ENCODE measurements around the gene ARPC4. TPM values are rescaled to one million over a fixed set of nuclear protein-coding genes. Genes with fewer than 3 reads are reported as not detected.

ARPC4 gene
- total RNA-seq, 4 donors from 2014 or later, result 96.8 to 147 (median 143) TPM

- intact Hi-C loops (cut with DNase I; ENCODE audit: low total_unique reads), result no loop called here
- Histone ChIP-seq H3K4me3 (no peak overlapping the region), H3K36me3 (peaks cover 0 to 37% of the 10 kb centered on the region in 2 donors), H3K4me1 (peaks cover 20 to 26% of the 10 kb centered on the region in 2 donors), H3K9me3 (no peaks in the 10 kb centered on the region), H3K27me3 (no peaks in the 10 kb centered on the region), H3K27ac (peak overlapping the region; percentile 82 to 95 (median 88))
- in situ Hi-C loops (cut with MboI; ENCODE audit: low sequenced_read_pairs in 4 of 4), result no loop called here
- peak in 1 of 2 donors; percentile 54 for ATAC-seq
- DNase-seq, result peak in 1 of 2 donors; percentile 55
- TF ChIP-seq POLR2A (IDR thresholded peaks at IDR 0.05), result no peak
- TF ChIP-seq CTCF (IDR thresholded peaks at IDR 0.05 in 4 of 5, conservative IDR thresholded peaks at IDR 0.05 in 1 of 5), result peak in 1 of 5 experiments; percentile 5
Measured at GRCh38 chr3:9808345-9809037, 15.6 kb downstream of the ARPC4 start.

- H3K27me3 ChIP-seq, result no peaks in the 10 kb centered on the region
- peak overlapping the region; percentile 65 to 81 (median 70) for H3K4me3 ChIP-seq
- H3K36me3 ChIP-seq, result peaks cover 0 to 30% of the 10 kb centered on the region in 2 donors
- peaks cover 17 to 20% of the 10 kb centered on the region in 2 donors for H3K4me1 ChIP-seq
- H3K9me3 ChIP-seq, result no peaks in the 10 kb centered on the region
- intact Hi-C loops (cut with DNase I; ENCODE audit: low total_unique reads), result no loop called here
- in situ Hi-C loops (cut with MboI; ENCODE audit: low sequenced_read_pairs in 4 of 4), result no loop called here
- no peak for DNase-seq
- H3K27ac ChIP-seq, result peak overlapping the region; percentile 82 to 95 (median 88)
- TF ChIP-seq CTCF (IDR thresholded peaks at IDR 0.05 in 4 of 5, conservative IDR thresholded peaks at IDR 0.05 in 1 of 5), result no peak
- TF ChIP-seq POLR2A (IDR thresholded peaks at IDR 0.05), result no peak
- ATAC-seq, result peak in 1 of 2 donors; percentile 7
Measured at GRCh38 chr3:9809239-9809614, 16.3 kb downstream of the ARPC4 start.

GRCh38 chr3:9809615-9810432 is 16.9 kb downstream of the ARPC4 start, which contains the start of gene TTLL3:
TTLL3 (plus strand) TSS chr3:9810262; CDS start chr3:9810662, 400 bp downstream.
- Histone ChIP-seq H3K4me1 (peaks cover 17 to 20% of the 10 kb centered on the region in 2 donors), H3K27me3 (no peaks in the 10 kb centered on the region), H3K36me3 (peaks cover 0 to 24% of the 10 kb centered on the region in 2 donors), H3K9me3 (no peaks in the 10 kb centered on the region), H3K4me3 (peak within 1 kb of the TSS; percentile 65 to 81 (median 70)), H3K27ac (peak within 1 kb of the TSS; percentile 82 to 95 (median 88))
- in situ Hi-C loops (cut with MboI; ENCODE audit: low sequenced_read_pairs in 4 of 4), result no loop called here
- intact Hi-C loops (cut with DNase I; ENCODE audit: low total_unique reads), result loop anchor here (2.0 kb wide), 1 partner anchor 33 kb away; no protein-coding TSS in a partner anchor
- ATAC-seq (peak; percentile 71), DNase-seq (peak; percentile 52 to 72)
- no peak for TF ChIP-seq CTCF (IDR thresholded peaks at IDR 0.05 in 4 of 5, conservative IDR thresholded peaks at IDR 0.05 in 1 of 5)
- TF ChIP-seq POLR2A (IDR thresholded peaks at IDR 0.05), result peak; percentile 72 to 73

- in situ Hi-C loops (cut with MboI; ENCODE audit: low sequenced_read_pairs in 4 of 4) (no loop called here), intact Hi-C loops (cut with DNase I; ENCODE audit: low total_unique reads) (loop anchor here (2.0 kb wide), 1 partner anchor 32 kb away; no protein-coding TSS in a partner anchor)
- H3K27me3 ChIP-seq, result no peaks in the 10 kb centered on the region
- TF ChIP-seq POLR2A (IDR thresholded peaks at IDR 0.05) (no peak), CTCF (IDR thresholded peaks at IDR 0.05 in 4 of 5, conservative IDR thresholded peaks at IDR 0.05 in 1 of 5) (no peak)
- peaks cover 17 to 20% of the 10 kb centered on the region in 2 donors for H3K4me1 ChIP-seq
- DNase-seq, result no peak
- H3K9me3 ChIP-seq, result no peaks in the 10 kb centered on the region
- peak overlapping the region; percentile 82 to 95 (median 88) for H3K27ac ChIP-seq
- peaks cover 0 to 18% of the 10 kb centered on the region in 2 donors for H3K36me3 ChIP-seq
- peak; percentile 8 to 15 for ATAC-seq
- H3K4me3 ChIP-seq, result peak overlapping the region; percentile 65 to 81 (median 70)
Measured at GRCh38 chr3:9810433-9810770, 17.5 kb downstream of the ARPC4 start.

Data from gastrocnemius medialis (tissue), 4 donors.